ENCODE measurements around the gene CCL16.

Gene CCL16

DNA sequence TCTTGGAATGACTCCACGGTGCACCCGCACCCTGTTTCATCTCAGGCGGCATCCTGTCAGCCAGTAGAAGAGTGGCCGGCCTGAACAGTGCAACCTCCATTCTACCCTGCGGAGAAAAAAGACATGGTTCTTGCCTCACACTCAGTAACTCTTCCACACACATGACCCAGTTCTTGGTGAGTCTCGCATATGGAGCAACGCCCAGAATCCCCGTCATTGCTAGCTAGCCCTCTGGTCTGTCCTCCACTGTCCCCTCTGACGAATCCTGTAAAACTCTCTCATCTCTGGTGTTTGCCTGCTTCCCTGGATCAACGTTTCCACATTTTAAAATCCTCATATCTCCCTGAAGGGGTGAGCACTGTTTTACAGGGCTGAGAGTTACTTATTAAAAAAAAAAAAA is 46.5 kb downstream of the CCL16 start:
- no peak for DNase-seq

- no peak for DNase-seq
Measured at GRCh38 chr17:35932586-35932985, 48.7 kb downstream of the CCL16 start.

DNA sequence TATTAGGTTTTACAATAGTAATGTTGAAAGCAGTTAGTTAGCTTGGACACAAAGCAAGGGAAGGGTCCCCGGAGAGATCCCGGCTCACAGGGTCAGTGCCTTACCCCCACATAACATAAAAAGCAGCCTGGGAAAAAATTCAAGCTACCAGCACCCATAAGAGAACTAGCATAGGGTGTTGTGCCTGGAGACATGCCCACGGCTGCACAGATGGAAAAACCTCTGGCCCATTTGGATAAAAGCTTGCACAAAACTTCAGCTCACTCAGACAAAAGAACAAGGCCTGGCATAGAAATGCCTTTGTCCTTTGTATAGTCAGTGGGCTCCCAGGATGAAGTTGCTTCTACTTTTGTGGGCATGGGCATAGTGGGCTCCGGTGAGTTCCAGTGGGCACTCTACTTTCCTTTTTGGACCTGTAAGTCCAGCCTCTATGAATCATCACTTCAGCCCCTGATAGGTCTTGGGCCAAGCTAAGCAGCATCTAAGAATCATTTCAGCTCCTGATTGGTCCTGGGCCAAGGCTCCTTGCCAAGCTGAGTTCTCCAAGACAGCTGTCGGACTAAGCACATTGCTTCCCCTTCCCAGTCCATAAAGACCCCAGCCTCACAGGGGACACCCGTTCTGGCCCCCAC is 49.4 kb downstream of the CCL16 start:
- DNase-seq: no peak

GRCh38 chr17:35930211-35931065 is 50.9 kb downstream of the CCL16 start, which contains the start of gene RDM1:
TSS of gene RDM1 (minus strand) at chr17:35930773. CDS start at chr17:35930727, 46 bp downstream.
- DNase-seq: peak; percentile 75 to 94

DNA sequence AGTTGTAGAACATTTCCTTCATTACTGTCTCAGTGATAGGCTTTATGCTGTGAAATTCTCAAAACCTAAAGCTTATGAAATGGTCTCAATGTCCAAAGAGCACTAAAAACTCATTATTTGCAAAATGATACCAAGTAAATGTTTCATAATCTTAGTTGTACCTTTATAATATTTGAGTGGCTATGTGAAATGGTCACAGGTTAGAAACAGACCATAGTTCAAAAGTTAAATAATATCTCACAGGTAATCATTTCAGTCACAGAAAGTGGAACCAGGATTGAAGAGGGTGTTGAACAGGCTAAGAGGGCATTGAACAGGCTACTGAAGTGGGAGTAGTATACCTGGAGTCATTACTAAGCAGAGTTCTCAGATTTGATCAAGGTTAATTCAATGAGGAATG is 53.6 kb downstream of the CCL16 start:
- no peak for DNase-seq

Data from NCI-H526 (cell line).